Stimulated activated naive B cell treated with anti-CD40 and anti-IgM and Interleukin-4, amounts not matched to agents 10 μg/mL and 1 μg/mL and 100 μg/mL, for 72 hours (primary cell): Measurements from ENCODE around the gene SDK1.
A peak's percentile ranks its signal among the peaks of the same experiment; 100 is the strongest.

ENCODE experiments used
- ATAC-seq, 2 donors: fragments of 150-1000 bp; cut with Tn5 transposase; replicated peaks; 2 replicates each; pipeline ENCODE4 v1.10.0; 2021; ENCODE audit warnings: moderate library complexity in 1 of 2
- DNase-seq: peaks from one replicate; pipeline ENCODE4 v3.0.0; 2021
- H3K27ac Mint-ChIP-seq: one replicate; pipeline ENCODE4 v1.8.0; 2022; ENCODE audit warnings: mild to moderate bottlenecking, mixed read lengths
- H3K27me3 Mint-ChIP-seq, 2 donors: one replicate each; pipeline ENCODE4 v1.8.0; 2022; ENCODE audit warnings: mixed read lengths in 2 of 2
- H3K36me3 Mint-ChIP-seq, 2 donors: one replicate each; pipeline ENCODE4 v1.8.0; 2022; ENCODE audit warnings: mixed read lengths in 2 of 2, mild to moderate bottlenecking in 1 of 2
- H3K4me1 Mint-ChIP-seq, 2 donors: one replicate each; pipeline ENCODE4 v1.8.0; 2022; ENCODE audit warnings: mixed read lengths in 2 of 2, mild to moderate bottlenecking in 1 of 2
- H3K4me3 Mint-ChIP-seq, 2 donors: one replicate each; pipeline ENCODE4 v1.8.0; 2022; ENCODE audit warnings: mild to moderate bottlenecking in 2 of 2, mixed read lengths in 2 of 2, moderate library complexity in 1 of 2
- H3K9me3 Mint-ChIP-seq, 2 donors: one replicate each; pipeline ENCODE4 v1.8.0; 2022; ENCODE audit warnings: mixed read lengths in 2 of 2, mild to moderate bottlenecking in 1 of 2

SDK1 gene

DNA sequence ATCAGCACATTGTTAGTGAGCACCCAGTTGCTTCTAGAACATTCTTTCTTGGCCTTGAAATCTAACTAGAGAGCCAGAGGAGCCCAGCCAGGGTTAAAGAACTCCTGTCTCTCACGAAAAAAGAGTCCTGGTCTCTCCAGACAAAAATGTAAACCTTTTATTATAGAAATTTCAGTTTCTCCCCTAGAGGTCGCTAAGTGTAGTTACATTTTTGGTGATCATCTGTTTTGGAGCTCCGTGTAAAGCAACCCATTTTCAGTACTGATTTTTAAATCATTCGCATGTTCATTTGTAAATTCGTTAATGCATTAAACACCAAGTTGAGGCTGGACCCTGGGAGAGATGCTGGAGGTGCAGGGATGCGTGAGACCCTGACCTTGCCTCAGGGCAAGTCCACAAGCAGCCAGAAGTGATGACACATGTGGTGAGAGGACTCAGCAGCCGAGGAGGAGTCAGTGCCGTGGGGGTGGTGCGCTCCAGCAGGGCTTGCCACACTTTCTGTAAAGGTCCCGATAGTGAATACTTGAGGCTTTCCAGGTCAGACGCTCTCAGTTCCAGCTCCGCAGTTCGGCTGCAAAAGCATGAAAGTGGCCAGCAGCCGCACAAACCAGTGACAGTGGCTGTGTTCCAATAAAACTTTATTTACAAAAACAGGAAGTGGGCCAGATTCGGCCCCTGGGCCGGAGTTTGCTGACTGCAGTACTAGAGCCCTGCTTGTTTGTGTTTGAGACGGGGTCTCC, 802.5 kb downstream of the SDK1 start:
- peaks cover 0 to 4% of the 10 kb centered on the region in 2 donors for H3K27me3 Mint-ChIP-seq
- no peaks in the 10 kb centered on the region for H3K36me3 Mint-ChIP-seq
- no peak for DNase-seq
- no peak overlapping the region for H3K4me3 Mint-ChIP-seq
- H3K4me1 Mint-ChIP-seq: no peaks in the 10 kb centered on the region
- H3K9me3 Mint-ChIP-seq: no peaks in the 10 kb centered on the region
- no peak overlapping the region for H3K27ac Mint-ChIP-seq
- no peak for ATAC-seq

DNA sequence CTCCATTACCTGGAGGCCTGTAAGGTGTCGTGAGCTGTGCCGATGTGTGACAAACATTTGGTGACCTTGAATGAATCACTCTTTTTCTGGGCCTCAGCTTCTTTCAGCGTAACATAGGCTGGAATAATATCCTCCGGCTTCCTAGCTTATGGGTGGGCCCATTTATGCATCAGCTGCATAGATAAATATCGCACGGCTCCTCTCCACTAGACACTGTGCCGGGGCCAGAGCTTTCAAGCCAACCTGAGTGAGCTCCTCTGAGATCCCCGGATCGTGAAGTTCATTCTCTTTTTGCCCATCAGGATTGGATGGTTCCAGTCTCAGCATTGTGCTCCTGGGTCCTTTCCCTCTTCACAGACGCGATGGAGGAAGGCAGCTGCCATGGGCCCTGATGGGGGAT, 806.8 kb downstream of the SDK1 start:
- ATAC-seq (no peak), DNase-seq (no peak)
- Mint-ChIP-seq H3K9me3 (no peaks in the 10 kb centered on the region), H3K27me3 (no peaks in the 10 kb centered on the region), H3K27ac (no peak overlapping the region), H3K36me3 (peaks cover 0 to 2% of the 10 kb centered on the region in 2 donors), H3K4me1 (peaks cover 0 to 4% of the 10 kb centered on the region in 2 donors), H3K4me3 (no peak overlapping the region)

DNA sequence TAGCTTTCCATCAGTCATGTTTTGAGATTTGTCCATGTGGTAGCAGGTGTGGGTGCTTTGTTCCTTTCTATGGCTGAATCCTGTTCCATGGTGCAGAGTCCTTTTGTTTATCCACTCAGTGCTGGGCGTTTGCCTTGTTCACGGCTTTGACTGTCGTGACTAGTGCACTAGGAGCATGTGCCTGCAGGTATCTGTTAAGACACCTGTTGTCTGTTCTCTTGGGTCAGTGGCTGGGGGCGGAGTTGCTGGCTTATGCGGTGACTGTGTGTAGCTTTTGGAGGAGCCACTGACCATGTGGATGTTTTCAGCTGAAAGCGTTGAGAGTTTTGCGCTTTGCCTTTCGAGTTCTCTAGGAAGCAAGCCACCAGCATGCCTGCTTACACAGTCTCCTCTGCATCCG, 807.9 kb downstream of the SDK1 start:
- no peak overlapping the region for H3K4me3 Mint-ChIP-seq
- no peaks in the 10 kb centered on the region for H3K9me3 Mint-ChIP-seq
- ATAC-seq (no peak), DNase-seq (no peak)
- H3K36me3 Mint-ChIP-seq: peaks cover 1 to 2% of the 10 kb centered on the region in 2 donors
- no peaks in the 10 kb centered on the region for H3K27me3 Mint-ChIP-seq
- peaks cover 0 to 4% of the 10 kb centered on the region in 2 donors for H3K4me1 Mint-ChIP-seq
- no peak overlapping the region for H3K27ac Mint-ChIP-seq

DNA sequence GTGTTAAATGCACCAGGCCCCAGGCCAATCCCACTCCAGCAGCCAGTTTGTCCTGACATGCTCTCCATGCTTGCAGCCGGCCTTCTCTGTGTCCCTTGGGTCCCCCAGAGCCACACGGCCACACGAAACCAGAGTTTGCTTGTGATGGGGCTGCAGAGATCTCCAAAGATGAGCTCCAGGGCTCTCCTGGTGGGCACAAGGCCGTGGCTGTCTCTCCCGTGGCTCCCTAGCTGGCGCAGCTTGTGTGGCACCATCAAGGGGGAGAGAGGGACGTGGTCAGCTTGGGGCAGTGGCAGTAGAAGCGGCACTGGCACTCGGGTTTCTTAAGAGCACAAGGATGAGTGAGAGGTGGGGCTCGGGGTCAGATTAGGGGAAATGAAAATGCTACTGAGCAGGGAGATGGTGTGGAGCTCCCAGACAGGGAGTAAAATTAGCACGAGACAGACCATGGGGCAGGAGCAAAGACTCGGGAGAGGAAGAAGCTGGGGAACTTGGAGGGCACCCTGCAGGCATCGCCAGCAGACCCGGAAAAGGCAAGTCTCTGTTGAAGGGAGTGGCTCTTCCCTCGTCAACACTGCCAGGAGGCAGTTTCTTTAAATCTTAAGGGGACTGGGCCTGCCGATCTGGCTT, 808.5 kb downstream of the SDK1 start:
- peaks cover 4% of the 10 kb centered on the region in 2 donors for H3K36me3 Mint-ChIP-seq
- H3K27me3 Mint-ChIP-seq: no peaks in the 10 kb centered on the region
- no peak for DNase-seq
- no peak overlapping the region for H3K4me3 Mint-ChIP-seq
- no peak overlapping the region for H3K27ac Mint-ChIP-seq
- H3K9me3 Mint-ChIP-seq: peaks cover 0 to under 1% of the 10 kb centered on the region in 2 donors
- H3K4me1 Mint-ChIP-seq: peaks cover 0 to 4% of the 10 kb centered on the region in 2 donors
- ATAC-seq: no peak

DNA sequence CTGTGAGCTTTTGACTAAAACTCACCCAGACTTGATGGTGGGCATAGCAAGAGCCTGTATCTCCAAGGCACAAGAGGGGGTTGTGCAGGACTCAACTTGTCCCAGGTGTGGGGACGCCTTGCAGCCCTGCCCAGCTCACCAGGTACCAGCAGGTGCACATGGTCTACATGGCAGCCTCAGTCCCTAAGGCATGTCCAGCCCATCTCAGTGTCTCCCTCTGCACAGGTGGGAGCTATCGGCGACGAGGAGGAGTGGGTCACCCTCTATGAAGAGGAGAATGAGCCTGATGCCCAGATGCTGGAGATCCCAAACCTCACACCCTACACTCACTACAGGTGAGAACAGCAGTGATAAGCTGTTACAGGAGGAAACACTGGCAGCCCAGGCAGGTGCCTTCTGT, 809.4 kb downstream of the SDK1 start:
- peaks cover 4% of the 10 kb centered on the region in 2 donors for H3K36me3 Mint-ChIP-seq
- H3K4me1 Mint-ChIP-seq: peaks cover 0 to 4% of the 10 kb centered on the region in 2 donors
- no peaks in the 10 kb centered on the region for H3K27me3 Mint-ChIP-seq
- DNase-seq (no peak), ATAC-seq (no peak)
- H3K9me3 Mint-ChIP-seq: peaks cover 3 to 4% of the 10 kb centered on the region in 2 donors
- no peak overlapping the region for H3K4me3 Mint-ChIP-seq
- H3K27ac Mint-ChIP-seq: no peak overlapping the region

DNA sequence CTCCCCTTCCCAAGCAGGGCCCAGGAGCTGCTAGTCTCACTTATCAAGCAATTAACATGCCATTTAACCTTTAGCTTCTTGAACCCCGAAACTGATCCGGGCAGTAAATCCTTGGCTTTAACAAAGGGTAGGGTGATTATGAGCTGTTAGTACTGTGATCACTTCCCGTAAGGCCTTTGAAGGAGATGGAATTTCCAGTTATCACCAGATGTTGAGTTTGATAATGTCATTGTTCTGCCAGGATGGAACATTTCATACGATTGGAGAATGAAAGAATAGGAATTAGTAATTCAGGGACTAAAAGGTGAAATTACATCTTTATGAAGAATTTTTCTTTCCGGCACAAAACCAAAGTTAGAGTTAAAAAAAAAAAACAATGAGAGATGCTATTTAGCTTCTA, 810.1 kb downstream of the SDK1 start:
- no peaks in the 10 kb centered on the region for H3K27me3 Mint-ChIP-seq
- H3K27ac Mint-ChIP-seq: no peak overlapping the region
- DNase-seq (no peak), ATAC-seq (no peak)
- no peak overlapping the region for H3K4me3 Mint-ChIP-seq
- peaks cover 4% of the 10 kb centered on the region in 2 donors for H3K36me3 Mint-ChIP-seq
- peaks cover 0 to 4% of the 10 kb centered on the region in 2 donors for H3K4me1 Mint-ChIP-seq
- peaks cover 4 to 5% of the 10 kb centered on the region in 2 donors for H3K9me3 Mint-ChIP-seq

DNA sequence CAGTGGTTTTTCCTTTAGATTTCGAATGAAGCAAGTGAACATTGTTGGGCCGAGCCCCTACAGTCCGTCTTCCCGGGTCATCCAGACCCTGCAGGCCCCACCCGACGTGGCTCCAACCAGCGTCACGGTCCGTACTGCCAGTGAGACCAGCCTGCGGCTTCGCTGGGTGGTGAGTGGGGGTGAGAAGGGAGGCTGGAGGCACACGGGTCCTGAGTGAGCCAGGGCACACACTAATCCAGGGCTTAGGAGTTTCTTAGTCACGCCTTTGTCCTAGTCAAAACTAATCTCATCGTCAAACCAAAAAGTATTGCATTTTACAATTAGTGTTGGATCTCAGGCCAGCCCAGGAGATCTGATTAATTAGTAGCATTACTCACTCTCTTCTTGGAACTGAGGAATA, 812.2 kb downstream of the SDK1 start:
- peaks cover 0 to 4% of the 10 kb centered on the region in 2 donors for H3K4me1 Mint-ChIP-seq
- H3K9me3 Mint-ChIP-seq: peaks cover 5 to 6% of the 10 kb centered on the region in 2 donors
- H3K4me3 Mint-ChIP-seq: no peak overlapping the region
- peaks cover 4% of the 10 kb centered on the region in 2 donors for H3K36me3 Mint-ChIP-seq
- H3K27me3 Mint-ChIP-seq: peaks cover 0 to under 1% of the 10 kb centered on the region in 2 donors
- no peak for DNase-seq
- ATAC-seq: no peak
- peak overlapping the region; percentile 7 for H3K27ac Mint-ChIP-seq

DNA sequence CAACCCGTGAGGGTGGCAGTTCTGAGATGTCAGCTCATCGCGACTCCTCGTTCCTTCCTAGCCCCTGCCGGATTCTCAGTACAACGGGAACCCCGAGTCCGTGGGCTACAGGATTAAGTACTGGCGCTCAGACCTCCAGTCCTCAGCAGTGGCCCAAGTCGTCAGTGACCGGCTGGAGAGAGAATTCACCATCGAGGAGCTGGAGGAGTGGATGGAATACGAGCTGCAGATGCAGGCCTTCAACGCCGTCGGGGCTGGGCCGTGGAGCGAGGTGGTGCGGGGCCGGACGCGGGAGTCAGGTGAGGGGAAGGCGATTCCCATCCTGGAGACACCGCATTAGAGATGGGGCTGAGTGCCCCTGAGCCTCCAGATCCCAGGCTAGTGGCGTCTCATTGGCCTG, 812.9 kb downstream of the SDK1 start:
- no peak for DNase-seq
- Mint-ChIP-seq H3K27me3 (peaks cover 0 to 6% of the 10 kb centered on the region in 2 donors), H3K36me3 (peaks cover 6 to 7% of the 10 kb centered on the region in 2 donors), H3K4me1 (peaks cover 0 to 4% of the 10 kb centered on the region in 2 donors), H3K4me3 (no peak overlapping the region), H3K27ac (no peak overlapping the region), H3K9me3 (peaks cover 9 to 13% of the 10 kb centered on the region in 2 donors)
- ATAC-seq: no peak

DNA sequence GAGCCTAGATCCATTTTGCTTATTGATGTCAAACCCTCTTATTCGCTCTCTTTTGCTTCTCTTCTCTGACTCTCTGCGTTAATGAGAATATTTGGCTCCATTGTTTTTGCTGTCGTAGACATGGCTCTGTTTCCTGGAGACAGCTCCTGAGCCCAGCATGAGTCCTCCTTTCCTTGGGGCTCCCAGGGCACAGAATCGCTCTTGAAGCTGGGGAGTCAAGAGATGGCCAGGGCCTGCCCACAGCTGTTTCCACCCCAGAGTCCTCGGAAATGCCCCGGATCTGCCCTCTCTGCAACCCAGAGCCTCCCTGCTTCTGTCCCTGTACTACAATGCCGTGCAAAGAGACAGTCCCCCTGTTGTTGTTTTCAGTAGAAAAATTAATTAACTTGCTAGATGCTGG, 814.4 kb downstream of the SDK1 start:
- no peak overlapping the region for H3K27ac Mint-ChIP-seq
- no peak overlapping the region for H3K4me3 Mint-ChIP-seq
- H3K27me3 Mint-ChIP-seq: peaks cover 0 to 6% of the 10 kb centered on the region in 2 donors
- ATAC-seq (no peak), DNase-seq (no peak)
- peaks cover 6 to 10% of the 10 kb centered on the region in 2 donors for H3K36me3 Mint-ChIP-seq
- H3K4me1 Mint-ChIP-seq: no peaks in the 10 kb centered on the region
- peaks cover 13 to 22% of the 10 kb centered on the region in 2 donors for H3K9me3 Mint-ChIP-seq

DNA sequence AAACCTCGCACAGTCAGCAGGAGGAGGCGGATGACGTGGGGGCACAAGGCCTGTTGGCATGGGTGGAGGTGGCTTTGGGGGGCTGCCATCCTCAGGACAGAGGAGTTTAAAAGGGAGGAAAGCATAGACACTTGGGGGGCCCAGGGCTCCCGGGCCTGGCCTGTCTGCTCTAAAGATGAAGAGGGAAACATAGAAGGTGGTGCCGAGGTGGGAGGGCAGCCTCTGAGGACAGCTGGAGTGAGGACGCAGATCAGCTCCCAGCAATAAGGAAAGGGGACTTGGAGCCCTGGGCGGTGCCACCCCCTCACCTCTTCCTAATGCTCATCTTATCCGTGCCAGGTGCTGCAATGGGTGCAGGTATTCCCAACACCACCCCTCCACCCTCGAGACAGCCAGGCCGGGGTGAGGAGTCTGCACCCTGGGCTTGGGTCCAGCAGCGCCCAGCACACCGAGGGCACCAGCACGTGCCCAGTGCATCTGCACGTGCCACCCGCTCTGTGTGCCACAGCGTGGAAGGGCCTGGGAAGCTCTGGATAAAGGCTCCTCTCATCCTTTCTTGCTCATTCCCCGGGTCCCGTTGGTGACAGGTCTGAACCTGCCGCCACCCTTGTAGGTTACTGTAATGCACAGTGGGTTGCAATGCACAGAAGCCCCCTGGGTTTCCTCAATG, 815.0 kb downstream of the SDK1 start:
- H3K36me3 Mint-ChIP-seq: peaks cover 6 to 10% of the 10 kb centered on the region in 2 donors
- no peak overlapping the region for H3K4me3 Mint-ChIP-seq
- no peak for ATAC-seq
- H3K4me1 Mint-ChIP-seq: no peaks in the 10 kb centered on the region
- peaks cover 0 to 6% of the 10 kb centered on the region in 2 donors for H3K27me3 Mint-ChIP-seq
- H3K9me3 Mint-ChIP-seq: peaks cover 13 to 22% of the 10 kb centered on the region in 2 donors
- DNase-seq: no peak
- no peak overlapping the region for H3K27ac Mint-ChIP-seq

DNA sequence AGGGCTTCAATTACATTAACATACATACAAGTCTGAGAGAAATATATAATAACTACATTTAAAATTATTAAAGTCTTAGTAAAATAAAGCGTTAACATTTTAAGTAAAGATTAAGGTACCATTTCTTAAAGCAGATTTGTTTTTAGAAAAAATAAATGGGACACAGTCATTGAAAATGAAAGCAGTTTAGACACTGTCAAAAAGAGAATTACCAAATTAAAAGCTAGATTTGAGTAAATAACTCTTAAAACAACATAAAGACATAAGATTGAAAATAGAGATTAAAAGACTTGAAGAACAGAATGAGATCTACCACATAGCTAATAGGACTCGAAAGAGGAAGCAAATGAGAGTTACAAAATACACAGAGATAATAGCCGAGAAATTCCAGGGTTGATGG, 818.8 kb downstream of the SDK1 start:
- no peak overlapping the region for H3K27ac Mint-ChIP-seq
- DNase-seq (no peak), ATAC-seq (no peak)
- no peaks in the 10 kb centered on the region for H3K4me1 Mint-ChIP-seq
- H3K27me3 Mint-ChIP-seq: peaks cover 4 to 21% of the 10 kb centered on the region in 2 donors
- H3K36me3 Mint-ChIP-seq: peaks cover 6 to 15% of the 10 kb centered on the region in 2 donors
- peaks cover 22 to 36% of the 10 kb centered on the region in 2 donors for H3K9me3 Mint-ChIP-seq
- no peak overlapping the region for H3K4me3 Mint-ChIP-seq

DNA sequence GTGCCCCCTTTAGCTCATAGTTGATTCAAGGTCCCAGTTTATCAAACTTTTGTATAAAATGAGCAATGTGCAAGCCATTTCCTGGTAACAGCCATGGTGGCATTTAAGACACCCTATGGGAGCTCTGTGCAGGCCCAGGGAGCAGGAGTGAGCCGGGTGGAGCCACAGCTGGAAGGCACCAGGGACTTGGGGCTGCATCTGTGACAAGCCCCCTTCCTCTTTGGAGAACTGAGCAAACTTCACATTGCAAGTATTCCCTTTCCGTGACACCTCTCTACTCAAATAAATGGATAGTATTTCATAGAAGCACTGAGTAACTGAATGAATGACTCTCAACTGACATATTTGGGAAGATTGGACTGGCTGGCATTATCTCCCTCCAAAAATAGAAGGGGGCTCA, 822.3 kb downstream of the SDK1 start:
- DNase-seq: no peak
- no peak overlapping the region for H3K4me3 Mint-ChIP-seq
- no peak for ATAC-seq
- peaks cover 26 to 37% of the 10 kb centered on the region in 2 donors for H3K9me3 Mint-ChIP-seq
- no peaks in the 10 kb centered on the region for H3K4me1 Mint-ChIP-seq
- H3K27me3 Mint-ChIP-seq: peaks cover 16 to 28% of the 10 kb centered on the region in 2 donors
- peaks cover 6 to 15% of the 10 kb centered on the region in 2 donors for H3K36me3 Mint-ChIP-seq
- H3K27ac Mint-ChIP-seq: no peak overlapping the region

DNA sequence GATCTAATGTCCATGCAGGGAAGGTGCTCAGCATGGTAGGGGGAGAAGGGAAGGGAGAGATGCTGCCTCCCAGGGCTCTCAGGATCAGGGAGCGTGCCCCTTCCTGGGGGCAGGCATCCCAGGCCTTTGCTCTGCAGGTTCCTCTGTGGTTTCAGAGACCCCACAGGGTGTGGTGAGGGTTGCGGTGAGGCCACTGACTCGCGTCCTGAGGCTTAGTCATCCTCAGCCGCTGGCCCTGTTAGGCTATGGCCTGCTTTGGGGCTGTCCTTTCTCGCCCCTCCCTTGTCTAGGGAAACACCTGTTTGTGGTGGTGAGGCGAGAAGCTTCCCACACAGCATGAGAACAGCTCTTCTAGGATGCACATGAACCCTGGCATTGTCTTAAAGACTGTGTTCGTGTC, 822.8 kb downstream of the SDK1 start:
- peak; percentile 25 to 41 for ATAC-seq
- DNase-seq: no peak
- H3K36me3 Mint-ChIP-seq: peaks cover 4 to 12% of the 10 kb centered on the region in 2 donors
- peaks cover 22 to 32% of the 10 kb centered on the region in 2 donors for H3K9me3 Mint-ChIP-seq
- H3K27me3 Mint-ChIP-seq: peaks cover 16 to 23% of the 10 kb centered on the region in 2 donors
- no peaks in the 10 kb centered on the region for H3K4me1 Mint-ChIP-seq
- H3K27ac Mint-ChIP-seq: no peak overlapping the region
- H3K4me3 Mint-ChIP-seq: no peak overlapping the region

DNA sequence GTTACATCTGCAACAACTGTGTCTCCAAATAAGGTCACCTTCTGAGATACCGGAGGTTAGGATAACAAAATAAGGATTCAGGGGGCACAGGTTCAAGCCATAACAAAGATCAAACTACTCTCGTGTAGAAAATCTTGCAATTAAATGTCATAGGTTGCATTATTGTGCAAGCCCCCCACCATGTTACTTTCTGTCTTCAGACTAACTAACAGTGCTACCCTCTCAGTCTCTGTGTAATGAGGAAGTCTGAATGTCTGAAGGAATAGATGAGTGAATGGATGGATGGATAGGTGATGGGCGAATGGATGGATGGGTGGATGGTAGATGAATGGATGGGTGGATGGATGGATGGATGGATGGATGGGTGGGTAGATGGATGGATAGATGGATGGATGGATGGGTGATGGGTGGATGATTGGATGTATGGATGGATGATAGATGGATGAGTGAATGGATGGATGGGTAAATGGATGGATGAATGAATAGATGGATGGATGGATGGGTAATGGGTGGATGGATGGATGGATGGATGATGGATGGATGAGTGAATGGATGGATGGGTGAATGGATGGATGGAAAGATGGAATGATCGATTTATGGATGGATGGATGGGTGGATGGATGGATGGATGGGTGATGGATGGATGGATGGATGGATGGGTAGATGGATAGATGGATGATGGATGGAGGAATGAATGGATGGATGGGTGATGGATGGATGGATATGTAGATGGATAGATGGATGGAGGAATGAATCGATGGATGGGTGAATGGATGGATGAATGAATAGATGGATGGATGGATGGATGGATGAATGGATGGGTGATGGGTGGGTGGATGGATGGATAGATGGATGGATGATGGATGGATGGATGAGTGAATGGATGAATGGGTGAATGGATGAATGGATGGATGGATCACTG, 823.8 kb downstream of the SDK1 start:
- Mint-ChIP-seq H3K4me1 (no peaks in the 10 kb centered on the region), H3K36me3 (peaks cover 2 to 9% of the 10 kb centered on the region in 2 donors), H3K27me3 (peaks cover 16 to 23% of the 10 kb centered on the region in 2 donors), H3K4me3 (no peak overlapping the region), H3K9me3 (peaks cover 21 to 27% of the 10 kb centered on the region in 2 donors), H3K27ac (no peak overlapping the region)
- ATAC-seq: no peak
- DNase-seq: no peak
